CD4-positive, alpha-beta T cell (primary cell): ENCODE measurements around the gene NTM. TPM values are rescaled to one million over a fixed set of nuclear protein-coding genes. Genes with fewer than 3 reads are reported as not detected.

Experiments used
- ATAC-seq: fragments of 200-7000 bp; cut with Tn5 transposase; one replicate; pipeline ENCODE4 v1.10.0; 2022; ENCODE audit warnings: mild to moderate bottlenecking; ENCODE audit not compliant: poor library complexity
- CTCF ChIA-PET: fragments of 350-600 bp; sonication (Branson Sonifier 250); formaldehyde crosslinking; loops from one replicate; lab custom pipeline; 2021; ENCODE audit warnings: antibody characterized with exemption, inconsistent platforms; lab: Charles Lee
- POLR2A ChIA-PET: fragments of 350-600 bp; sonication (Branson Sonifier 250); formaldehyde crosslinking; loops from one replicate; lab custom pipeline; 2021; ENCODE audit warnings: antibody characterized with exemption, inconsistent platforms; lab: Charles Lee
- DNase-seq, 14 experiments: peaks; one replicate each; pipeline ENCODE4 v3.0.0-alpha.2; 2013 to 2020; ENCODE audit warnings: mixed read lengths in 2 of 14
- H3K27ac ChIP-seq, 2 donors: one replicate each; pipeline versions ENCODE4 v1.5.1 to v1.7.0; 2013; ENCODE audit warnings: low read length in 2 of 2, low read depth in 1 of 2, mild to moderate bottlenecking in 1 of 2
- H3K27me3 ChIP-seq, 2 experiments: 1 replicate in 1 of 2; 2 replicates in 1 of 2; pipeline versions ENCODE4 v1.6.1 to v1.7.0; 2013; ENCODE audit warnings: low read length in 2 of 2, control low read depth in 1 of 2, mild to moderate bottlenecking in 1 of 2, moderate library complexity in 1 of 2; ENCODE audit not compliant: insufficient read depth in 2 of 2, control insufficient read depth in 1 of 2
- H3K36me3 ChIP-seq: one replicate; pipeline ENCODE4 v1.6.1; 2013; ENCODE audit warnings: low read length, control low read depth; ENCODE audit not compliant: insufficient read depth
- H3K4me1 ChIP-seq: one replicate; pipeline ENCODE4 v1.6.1; 2013; ENCODE audit warnings: low read length, control low read depth; ENCODE audit not compliant: insufficient read depth
- H3K4me3 ChIP-seq: one replicate; pipeline ENCODE4 v1.5.1; 2013; ENCODE audit warnings: mild to moderate bottlenecking, low read length, moderate library complexity
- H3K9me3 ChIP-seq, 2 experiments: 1 replicate in 1 of 2; 2 replicates in 1 of 2; pipeline versions ENCODE4 v1.6.1 to v1.7.0; 2013; ENCODE audit warnings: low read length in 2 of 2, mild to moderate bottlenecking in 2 of 2, control low read depth in 1 of 2, moderate library complexity in 1 of 2; ENCODE audit not compliant: control insufficient read depth in 1 of 2, insufficient read depth in 1 of 2
- H3K27ac Mint-ChIP-seq: one replicate; pipeline ENCODE4 v1.8.0; 2020; ENCODE audit warnings: mixed read lengths
- H3K27me3 Mint-ChIP-seq: one replicate; pipeline ENCODE4 v1.8.0; 2021; ENCODE audit warnings: mixed read lengths
- H3K36me3 Mint-ChIP-seq: one replicate; pipeline ENCODE4 v1.8.0; 2021; ENCODE audit warnings: low read depth, mixed read lengths
- H3K4me1 Mint-ChIP-seq: one replicate; pipeline ENCODE4 v1.8.0; 2021; ENCODE audit warnings: low read depth, mixed read lengths
- H3K4me3 Mint-ChIP-seq: one replicate; pipeline ENCODE4 v1.8.0; 2020; ENCODE audit warnings: mild to moderate bottlenecking, mixed read lengths
- H3K9me3 Mint-ChIP-seq: one replicate; pipeline ENCODE4 v1.8.0; 2020; ENCODE audit warnings: mixed read lengths
- intact Hi-C, 2 experiments: fragments of 100-400 bp; cut with DNase I in 1 of 2; cut with micrococcal nuclease in 1 of 2; formaldehyde crosslinking; loops; one replicate each; pipeline versions ENCODE4 v1.15.1 to v1.9.0; 2023 to 2025; cut with DNase I, micrococcal nuclease
- total RNA-seq, 174 experiments: library from RNA in 2 of 174; stranded (reverse) in 2 of 174; gene quantifications; one replicate each; pipeline ENCODE4 v1.2.3 and lab custom pipeline; 2021 to 2026
- TF ChIP-seq, protein P1 (sequence below): fragments of 200-600 bp; IDR thresholded peaks from one replicate; pipeline ENCODE4 v1.8.0; 2022; ENCODE audit warnings: antibody characterized with exemption, mild to moderate bottlenecking

NTM gene
- total RNA-seq, 2 experiments from 2014 or later = not detected

DNA sequence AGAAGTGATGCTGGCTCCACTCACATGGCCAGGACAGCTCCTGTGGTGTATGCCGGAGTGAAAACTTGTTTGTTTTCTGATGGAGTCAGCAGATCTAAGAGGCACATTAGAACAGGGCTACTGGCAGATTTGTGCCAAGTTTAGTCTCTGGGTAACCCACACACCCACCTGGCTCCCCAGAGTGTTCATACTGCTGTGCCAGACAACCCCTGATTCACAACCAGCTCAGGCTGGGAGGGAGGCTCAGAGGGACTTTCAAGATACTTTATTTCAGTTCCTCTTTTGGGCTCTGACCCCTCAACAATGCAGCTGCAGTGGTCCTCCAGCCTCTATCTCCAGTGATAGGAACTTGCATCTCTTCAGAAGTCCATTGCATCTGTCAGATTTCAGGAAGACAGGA lies 8.5 kb downstream of the NTM start:
- TF ChIP-seq, protein P1, sequence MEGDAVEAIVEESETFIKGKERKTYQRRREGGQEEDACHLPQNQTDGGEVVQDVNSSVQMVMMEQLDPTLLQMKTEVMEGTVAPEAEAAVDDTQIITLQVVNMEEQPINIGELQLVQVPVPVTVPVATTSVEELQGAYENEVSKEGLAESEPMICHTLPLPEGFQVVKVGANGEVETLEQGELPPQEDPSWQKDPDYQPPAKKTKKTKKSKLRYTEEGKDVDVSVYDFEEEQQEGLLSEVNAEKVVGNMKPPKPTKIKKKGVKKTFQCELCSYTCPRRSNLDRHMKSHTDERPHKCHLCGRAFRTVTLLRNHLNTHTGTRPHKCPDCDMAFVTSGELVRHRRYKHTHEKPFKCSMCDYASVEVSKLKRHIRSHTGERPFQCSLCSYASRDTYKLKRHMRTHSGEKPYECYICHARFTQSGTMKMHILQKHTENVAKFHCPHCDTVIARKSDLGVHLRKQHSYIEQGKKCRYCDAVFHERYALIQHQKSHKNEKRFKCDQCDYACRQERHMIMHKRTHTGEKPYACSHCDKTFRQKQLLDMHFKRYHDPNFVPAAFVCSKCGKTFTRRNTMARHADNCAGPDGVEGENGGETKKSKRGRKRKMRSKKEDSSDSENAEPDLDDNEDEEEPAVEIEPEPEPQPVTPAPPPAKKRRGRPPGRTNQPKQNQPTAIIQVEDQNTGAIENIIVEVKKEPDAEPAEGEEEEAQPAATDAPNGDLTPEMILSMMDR = no peak
- no peaks in the 10 kb centered on the region for H3K36me3 Mint-ChIP-seq
- ATAC-seq (no peak), DNase-seq (no peak)
- H3K9me3 ChIP-seq = peaks cover 0 to 3% of the 10 kb centered on the region in 2 experiments
- no peak overlapping the region for H3K4me3 Mint-ChIP-seq
- no peaks in the 10 kb centered on the region for H3K27me3 ChIP-seq
- POLR2A ChIA-PET = no interaction called here
- H3K4me3 ChIP-seq = no peak overlapping the region
- no peaks in the 10 kb centered on the region for H3K4me1 ChIP-seq
- no peaks in the 10 kb centered on the region for H3K4me1 Mint-ChIP-seq
- intact Hi-C loops = no loop called here
- no peak overlapping the region for H3K27ac ChIP-seq
- no peaks in the 10 kb centered on the region for H3K36me3 ChIP-seq
- CTCF ChIA-PET = no interaction called here
- no peak overlapping the region for H3K27ac Mint-ChIP-seq
- H3K9me3 Mint-ChIP-seq = no peaks in the 10 kb centered on the region
- H3K27me3 Mint-ChIP-seq = peaks cover 10% of the 10 kb centered on the region

DNA sequence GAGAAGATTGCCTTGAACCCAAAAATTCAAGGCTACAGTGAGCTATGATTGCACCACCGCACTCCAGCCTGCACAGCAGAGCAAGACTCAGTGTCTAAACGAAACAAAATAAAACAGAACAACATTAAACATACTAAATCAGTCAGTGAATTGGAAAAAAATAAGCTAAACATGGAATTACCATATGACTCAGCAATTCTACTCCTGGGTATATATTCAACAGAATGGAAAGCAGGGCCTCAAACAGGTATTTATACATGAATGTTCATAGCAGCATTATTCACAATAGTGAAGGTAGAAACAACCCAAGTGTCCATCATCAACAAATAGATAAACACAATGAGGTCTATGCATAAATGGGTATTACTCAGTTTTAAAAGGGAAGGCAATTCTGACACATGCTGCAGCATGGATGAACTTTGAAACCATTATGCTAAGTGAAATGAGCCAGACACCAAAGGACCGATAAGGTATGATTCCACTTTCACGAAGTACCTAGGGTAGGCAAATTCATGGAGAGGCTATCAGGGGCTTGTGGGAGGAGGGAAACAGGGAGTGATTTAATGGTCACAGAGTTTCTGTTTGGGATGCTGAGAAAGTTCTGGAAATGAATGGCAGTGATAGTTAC lies 15.5 kb downstream of the NTM start:
- TF ChIP-seq, protein P1 = no peak
- Histone ChIP-seq H3K36me3 (no peaks in the 10 kb centered on the region), H3K27ac (no peak overlapping the region), H3K27me3 (no peaks in the 10 kb centered on the region), H3K4me3 (no peak overlapping the region), H3K9me3 (peaks cover 0 to 10% of the 10 kb centered on the region in 2 experiments), H3K4me1 (no peaks in the 10 kb centered on the region)
- POLR2A ChIA-PET = no interaction called here
- Mint-ChIP-seq H3K4me3 (no peak overlapping the region), H3K9me3 (no peaks in the 10 kb centered on the region), H3K4me1 (no peaks in the 10 kb centered on the region), H3K36me3 (no peaks in the 10 kb centered on the region), H3K27me3 (no peaks in the 10 kb centered on the region), H3K27ac (no peak overlapping the region)
- intact Hi-C loops = no loop called here
- DNase-seq (no peak), ATAC-seq (no peak)
- CTCF ChIA-PET = no interaction called here

DNA sequence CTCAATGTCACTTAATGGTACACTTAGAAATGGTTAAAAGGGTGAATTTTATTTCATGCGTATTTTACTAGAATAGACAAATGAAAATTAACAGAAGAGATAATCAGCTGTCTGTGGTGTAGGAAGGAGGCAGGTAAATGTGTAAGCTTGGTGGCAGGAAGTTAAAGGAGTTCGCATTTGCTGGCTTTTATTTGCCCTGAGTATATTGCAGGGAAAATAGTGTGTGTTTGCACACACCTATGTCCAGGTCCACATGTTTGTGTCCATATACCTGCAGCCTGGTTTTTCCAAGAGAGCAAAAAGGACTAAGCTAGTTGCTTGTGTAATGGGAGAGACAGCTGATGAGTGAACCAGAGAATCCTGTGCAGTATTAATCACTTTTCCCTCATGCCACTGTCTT lies 16.0 kb downstream of the NTM start:
- ATAC-seq (no peak), DNase-seq (no peak)
- Histone ChIP-seq H3K36me3 (no peaks in the 10 kb centered on the region), H3K4me3 (no peak overlapping the region), H3K9me3 (peaks cover 0 to 10% of the 10 kb centered on the region in 2 experiments), H3K4me1 (no peaks in the 10 kb centered on the region), H3K27ac (no peak overlapping the region), H3K27me3 (no peaks in the 10 kb centered on the region)
- POLR2A ChIA-PET = no interaction called here
- Mint-ChIP-seq H3K36me3 (no peaks in the 10 kb centered on the region), H3K4me1 (no peaks in the 10 kb centered on the region), H3K27ac (no peak overlapping the region), H3K4me3 (no peak overlapping the region), H3K9me3 (no peaks in the 10 kb centered on the region), H3K27me3 (no peaks in the 10 kb centered on the region)
- TF ChIP-seq, protein P1 = no peak
- intact Hi-C loops = no loop called here
- CTCF ChIA-PET = no interaction called here
